ENCODE data around the gene AP5Z1.

AP5Z1 gene

GRCh38 chr7:4807598-4808016 is 32.2 kb downstream of the AP5Z1 start:
- TF ChIP-seq ZFX (IDR thresholded peaks at IDR 0.05; ENCODE audit: borderline replicate concordance) (no peak), CTCF (IDR thresholded peaks at IDR 0.05) (no peak)
- no peak overlapping the region for H3K27ac ChIP-seq

GRCh38 chr7:4808026-4808425 is 32.6 kb downstream of the AP5Z1 start:
- TF ChIP-seq CTCF (IDR thresholded peaks at IDR 0.05): no peak
- TF ChIP-seq ZFX (IDR thresholded peaks at IDR 0.05; ENCODE audit: borderline replicate concordance): no peak
- H3K27ac ChIP-seq: no peak overlapping the region

GRCh38 chr7:4808565-4808964 is 33.1 kb downstream of the AP5Z1 start:
- H3K27ac ChIP-seq: no peak overlapping the region
- TF ChIP-seq ZFX (IDR thresholded peaks at IDR 0.05; ENCODE audit: borderline replicate concordance) (no peak), CTCF (IDR thresholded peaks at IDR 0.05) (no peak)

GRCh38 chr7:4809091-4809591 is 33.7 kb downstream of the AP5Z1 start:
- TF ChIP-seq CTCF (IDR thresholded peaks at IDR 0.05) (no peak), ZFX (IDR thresholded peaks at IDR 0.05; ENCODE audit: borderline replicate concordance) (no peak)
- no peak overlapping the region for H3K27ac ChIP-seq

GRCh38 chr7:4809666-4810065 is 34.2 kb downstream of the AP5Z1 start:
- no peak overlapping the region for H3K27ac ChIP-seq
- no peak for TF ChIP-seq ZFX (IDR thresholded peaks at IDR 0.05; ENCODE audit: borderline replicate concordance)
- no peak for TF ChIP-seq CTCF (IDR thresholded peaks at IDR 0.05)

GRCh38 chr7:4814433-4814832 is 39.0 kb downstream of the AP5Z1 start:
- no peak overlapping the region for H3K27ac ChIP-seq
- no peak for TF ChIP-seq ZFX (IDR thresholded peaks at IDR 0.05; ENCODE audit: borderline replicate concordance)
- no peak for TF ChIP-seq CTCF (IDR thresholded peaks at IDR 0.05)

GRCh38 chr7:4815121-4815520 is 39.7 kb downstream of the AP5Z1 start:
- TF ChIP-seq CTCF (IDR thresholded peaks at IDR 0.05) (no peak), ZFX (IDR thresholded peaks at IDR 0.05; ENCODE audit: borderline replicate concordance) (no peak)
- H3K27ac ChIP-seq: no peak overlapping the region
